HepG2 (cell line): ENCODE measurements around the gene TRAPPC4. TPM values are rescaled to one million over a fixed set of nuclear protein-coding genes. Genes with fewer than 3 reads are reported as not detected.

Source experiments
- BCL3 ChIP-seq: sonication (generic); formaldehyde crosslinking; IDR thresholded peaks from 2 replicates; pipeline ENCODE4 v1.5.1; 2020; ENCODE audit warnings: mild to moderate bottlenecking, missing genetic modification reagents, moderate library complexity
- GTF2F1 ChIP-seq: fragments of 150-350 bp; IDR thresholded peaks from 2 replicates; pipeline ENCODE4 v1.6.1; 2014; ENCODE audit warnings: low read length
- HBP1 ChIP-seq: IDR thresholded peaks from 2 replicates; pipeline ENCODE4 v1.6.1; 2016; ENCODE audit warnings: low read depth, control low read depth
- HCFC1 ChIP-seq: fragments of 150-350 bp; IDR thresholded peaks from 2 replicates; pipeline ENCODE4 v1.6.1; 2014; ENCODE audit warnings: low read depth, low read length
- MED1 ChIP-seq: sonication (generic); formaldehyde crosslinking; IDR thresholded peaks from 2 replicates; pipeline ENCODE4 v1.4.0; 2020; ENCODE audit warnings: missing genetic modification reagents
- NCOA2 ChIP-seq: sonication (generic); formaldehyde crosslinking; IDR thresholded peaks from 2 replicates; pipeline ENCODE4 v1.8.0; 2022; ENCODE audit warnings: inconsistent platforms
- SALL1 ChIP-seq: sonication (generic); formaldehyde crosslinking; IDR thresholded peaks from 2 replicates; pipeline ENCODE4 v1.8.0; 2022; ENCODE audit warnings: mild to moderate bottlenecking, missing genetic modification reagents
- SMAD1 ChIP-seq: sonication (generic); formaldehyde crosslinking; IDR thresholded peaks from 2 replicates; pipeline ENCODE4 v1.4.0; 2020; ENCODE audit warnings: missing genetic modification reagents, low read depth, mild to moderate bottlenecking, borderline replicate concordance
- SP5 ChIP-seq: IDR thresholded peaks from 2 replicates; pipeline ENCODE4 v1.6.1; 2016; ENCODE audit warnings: low read depth, borderline replicate concordance
- SYNCRIP ChIP-seq: fragments of 200-400 bp; formaldehyde crosslinking; IDR thresholded peaks from 2 replicates; pipeline ENCODE4 v1.6.1; 2018; ENCODE audit warnings: mild to moderate bottlenecking, low read depth, low read length; ENCODE audit not compliant: insufficient read depth
- TFDP2 ChIP-seq: sonication (generic); formaldehyde crosslinking; IDR thresholded peaks from 2 replicates; pipeline ENCODE4 v1.4.0; 2020; ENCODE audit warnings: missing genetic modification reagents
- THRA ChIP-seq: sonication (generic); formaldehyde crosslinking; IDR thresholded peaks from 2 replicates; pipeline ENCODE4 v1.4.0; 2020; ENCODE audit warnings: missing genetic modification reagents, borderline replicate concordance
- ZBTB33 ChIP-seq: sonication (generic); formaldehyde crosslinking; IDR thresholded peaks from 2 replicates; pipeline ENCODE4 v1.4.0; 2020; ENCODE audit warnings: missing genetic modification reagents
- ZBTB44 ChIP-seq: sonication (generic); formaldehyde crosslinking; IDR thresholded peaks from 2 replicates; pipeline ENCODE4 v1.4.0; 2020; ENCODE audit warnings: missing genetic modification reagents
- ZIK1 ChIP-seq: sonication (generic); formaldehyde crosslinking; IDR thresholded peaks from 2 replicates; pipeline ENCODE4 v1.5.0; 2020; ENCODE audit warnings: mild to moderate bottlenecking, low read depth, missing genetic modification reagents, borderline replicate concordance
- ZNF263 ChIP-seq: sonication (generic); formaldehyde crosslinking; IDR thresholded peaks from 2 replicates; pipeline ENCODE4 v1.4.0; 2020; ENCODE audit warnings: missing genetic modification reagents
- ZNF639 ChIP-seq: conservative IDR thresholded peaks from 2 replicates; pipeline ENCODE4 v1.6.1; 2018; ENCODE audit warnings: missing genetic modification reagents
- ZNF879 ChIP-seq: sonication (generic); formaldehyde crosslinking; IDR thresholded peaks from 2 replicates; pipeline ENCODE4 v1.8.1; 2023; ENCODE audit warnings: missing genetic modification reagents
- ZNF891 ChIP-seq: sonication (generic); formaldehyde crosslinking; IDR thresholded peaks from 2 replicates; pipeline ENCODE4 v1.5.0; 2020; ENCODE audit warnings: mild to moderate bottlenecking, missing genetic modification reagents
- polyA plus RNA-seq, 8 experiments: library from polyadenylated mRNA; depleted of rRNA in 3 of 8; stranded (reverse) in 7 of 8; unstranded in 1 of 8; fragments of >200 nt; fragmentation: Illumina TruSeq in 4 of 8; extraction: Trizol in 4 of 8; gene quantifications; 2 replicates each; pipeline versions ENCODE4 v1.2.1 to v1.2.3, GENCODE V29; 2011 to 2016; ENCODE audit warnings: low read depth in 4 of 8, missing spikeins in 1 of 8, mixed read lengths in 1 of 8; ENCODE audit not compliant: insufficient read depth in 1 of 8
- total RNA-seq, 5 experiments: library from RNA; depleted of rRNA; stranded (reverse); fragments of >200 nt; fragmentation: Illumina TruSeq; extraction: Trizol; gene quantifications; 2 replicates each; pipeline ENCODE4 v1.2.3, GENCODE V29; 2016; ENCODE audit warnings: low read depth in 1 of 5

The TRAPPC4 gene
- total and polyA plus RNA-seq, 2 of the 13 experiments (the other 11 are each of a cell fraction or from before 2014, with no cell fraction given): 97.4 to 140 TPM

- TF ChIP-seq TFDP2 (CRISPR knock-in tag): peak; percentile 97
- TF ChIP-seq SYNCRIP: no peak
- TF ChIP-seq GTF2F1: no peak
- peak; percentile 80 for TF ChIP-seq ZBTB33 (CRISPR knock-in tag)
- peak; percentile 70 for TF ChIP-seq THRA (CRISPR knock-in tag)
- peak; percentile 79 for TF ChIP-seq BCL3 (CRISPR knock-in tag)
- peak; percentile 75; the same call in 1 of the 2 replicates for TF ChIP-seq ZBTB44 (CRISPR knock-in tag)
- TF ChIP-seq NCOA2: peak; percentile 54
- peak; percentile 1; the same call in 1 of the 2 replicates for TF ChIP-seq ZNF639
- peak; percentile 84 for TF ChIP-seq ZIK1 (CRISPR knock-in tag)
- 0 out of 2 replicates have a peak, but pooled peaks have one; percentile 34 for TF ChIP-seq SMAD1 (CRISPR knock-in tag)
- peak; percentile 90 for TF ChIP-seq SALL1
- no peak for TF ChIP-seq ZNF879 (CRISPR knock-in tag)
- no peak; the same call in 1 of the 2 replicates for TF ChIP-seq HBP1 (CRISPR knock-in tag)
- TF ChIP-seq SP5 (CRISPR knock-in tag): peak; percentile 86; the same call in 1 of the 2 replicates
- no peak for TF ChIP-seq ZNF891
- peak; percentile 26; the same call in 1 of the 2 replicates for TF ChIP-seq ZNF263 (CRISPR knock-in tag)
- TF ChIP-seq HCFC1: no peak; the same call in 1 of the 2 replicates
- peak; percentile 84 for TF ChIP-seq MED1 (CRISPR knock-in tag)
These were observed 11.9 kb downstream of the TRAPPC4 start, which contains the start of gene SLC37A4 (continued) for GRCh38 chr11:119030329-119031047.
